Gastrocnemius medialis (tissue), 4 donors: ENCODE data around the gene TEX44. TPM values are rescaled to one million over a fixed set of nuclear protein-coding genes. Genes with fewer than 3 reads are reported as not detected.

Experiments
- ATAC-seq, 2 donors: fragments of 150-250 bp; one replicate each; pipeline ENCODE4 v1.9.1; 2016
- DNase-seq, 2 donors: peaks; one replicate each; pipeline ENCODE4 v3.0.0-alpha.2; 2019
- H3K27ac ChIP-seq, 4 donors: fragments of 200-600 bp; sonication (generic); 1 replicate in 1 of 4; 2 replicates in 3 of 4; pipeline ENCODE4 v1.5.1; 2016 to 2018; ENCODE audit warnings: mild to moderate bottlenecking in 2 of 4, moderate library complexity in 1 of 4
- H3K27me3 ChIP-seq, 3 donors: fragments of 200-600 bp; sonication (generic) in 2 of 3; 1 replicate in 1 of 3; 2 replicates in 2 of 3; pipeline versions ENCODE4 v1.5.1 to v1.6.0; 2016 to 2019; ENCODE audit warnings: mild to moderate bottlenecking in 1 of 3, moderate library complexity in 1 of 3
- H3K36me3 ChIP-seq, 2 donors: fragments of 200-600 bp; sonication (generic) in 1 of 2; one replicate each; pipeline ENCODE4 v1.5.1; 2017 to 2018
- H3K4me1 ChIP-seq, 2 donors: fragments of 200-600 bp; sonication (generic) in 1 of 2; one replicate each; pipeline ENCODE4 v1.5.1; 2016 to 2017; ENCODE audit warnings: mild to moderate bottlenecking in 2 of 2
- H3K4me3 ChIP-seq, 4 donors: fragments of 200-600 bp; sonication (generic) in 3 of 4; 1 replicate in 1 of 4; 2 replicates in 3 of 4; pipeline ENCODE4 v1.5.1; 2016 to 2019; ENCODE audit warnings: mild to moderate bottlenecking in 2 of 4
- H3K9me3 ChIP-seq, 3 donors: fragments of 200-600 bp; sonication (generic) in 2 of 3; 1 replicate in 1 of 3; 2 replicates in 2 of 3; pipeline ENCODE4 v1.5.1; 2016 to 2019
- CTCF ChIP-seq, 5 experiments: fragments of 450-650 bp in 3 of 5; fragments of 200-600 bp in 2 of 5; sonication (generic) in 2 of 5; IDR thresholded peaks in 4 of 5; conservative IDR thresholded peaks in 1 of 5; 1 replicate in 4 of 5; 2 replicates in 1 of 5; pipeline ENCODE4 v1.5.1; 2016 to 2019; ENCODE audit warnings: antibody characterized with exemption in 5 of 5, mild to moderate bottlenecking in 3 of 5, moderate library complexity in 3 of 5
- POLR2A ChIP-seq, 2 donors: fragments of 450-650 bp; IDR thresholded peaks; one replicate each; pipeline ENCODE4 v1.6.1; 2017; ENCODE audit warnings: antibody characterized with exemption in 2 of 2, mild to moderate bottlenecking in 2 of 2, moderate library complexity in 2 of 2
- in situ Hi-C, 4 donors: fragments of 200-750 bp; cut with MboI; loops; one replicate each; pipeline versions ENCODE4 v1.15.0 to v1.8.0; 2017; ENCODE audit warnings: low sequenced_read_pairs in 4 of 4
- intact Hi-C: fragments of 100-400 bp; cut with DNase I; formaldehyde crosslinking; loops from one replicate; pipeline ENCODE4 v1.15.1; 2023; ENCODE audit warnings: low total_unique reads
- total RNA-seq, 4 donors: library from RNA; depleted of rRNA; stranded (reverse); fragments of >200 nt; gene quantifications; one replicate each; pipeline versions ENCODE4 v1.1.0 to v1.2.3, GENCODE V29; 2016

Gene TEX44
- total RNA-seq, 4 donors from 2014 or later = not detected

- in situ Hi-C loops = no loop called here
- intact Hi-C loops = no loop called here
- no peak for ATAC-seq
- TF ChIP-seq CTCF (IDR thresholded peaks at IDR 0.05 in 4 of 5, conservative IDR thresholded peaks at IDR 0.05 in 1 of 5) = no peak
- TF ChIP-seq POLR2A (IDR thresholded peaks at IDR 0.05) = no peak
- Histone ChIP-seq H3K36me3 (no peaks in the 10 kb centered on the region), H3K27ac (no peak overlapping the region), H3K4me1 (peaks cover 0 to 4% of the 10 kb centered on the region in 2 donors), H3K27me3 (no peaks in the 10 kb centered on the region), H3K4me3 (no peak overlapping the region), H3K9me3 (no peaks in the 10 kb centered on the region)
- no peak for DNase-seq
Observed at GRCh38 chr2:231622963-231623362, 30.3 kb downstream of the TEX44 start.

GRCh38 chr2:231626449-231626848 lies 33.8 kb downstream of the TEX44 start:
- Histone ChIP-seq H3K27me3 (no peaks in the 10 kb centered on the region), H3K4me1 (peaks cover 0 to 4% of the 10 kb centered on the region in 2 donors), H3K27ac (no peak overlapping the region), H3K36me3 (no peaks in the 10 kb centered on the region), H3K4me3 (no peak overlapping the region), H3K9me3 (no peaks in the 10 kb centered on the region)
- TF ChIP-seq CTCF (IDR thresholded peaks at IDR 0.05 in 4 of 5, conservative IDR thresholded peaks at IDR 0.05 in 1 of 5) (no peak), POLR2A (IDR thresholded peaks at IDR 0.05) (no peak)
- DNase-seq (no peak), ATAC-seq (no peak)
- intact Hi-C loops = no loop called here
- in situ Hi-C loops = no loop called here

- Histone ChIP-seq H3K27ac (peak overlapping the region; percentile 64 to 86 (median 70)), H3K27me3 (no peaks in the 10 kb centered on the region), H3K4me3 (peak overlapping the region in 2 of 4 donors; percentile 2 to 42)
Observed at GRCh38 chr2:231627384-231628120, 34.9 kb downstream of the TEX44 start.

GRCh38 chr2:231632559-231633142 lies 40.0 kb downstream of the TEX44 start:
- no peak for ATAC-seq
- TF ChIP-seq CTCF (IDR thresholded peaks at IDR 0.05 in 4 of 5, conservative IDR thresholded peaks at IDR 0.05 in 1 of 5) (no peak), POLR2A (IDR thresholded peaks at IDR 0.05) (no peak)
- in situ Hi-C loops (no loop called here), intact Hi-C loops (no loop called here)
- DNase-seq = no peak
- no peaks in the 10 kb centered on the region for H3K36me3 ChIP-seq
- H3K27me3 ChIP-seq = no peaks in the 10 kb centered on the region
- H3K4me1 ChIP-seq = no peaks in the 10 kb centered on the region
- no peaks in the 10 kb centered on the region for H3K9me3 ChIP-seq
- no peak overlapping the region for H3K27ac ChIP-seq
- H3K4me3 ChIP-seq = no peak overlapping the region

More at GRCh38 chr2:231627384-231628120, 34.9 kb downstream of the TEX44 start:
- in situ Hi-C loops (no loop called here), intact Hi-C loops (no loop called here)
- DNase-seq (no peak), ATAC-seq (peak; percentile 52 to 53)
- H3K36me3 ChIP-seq = no peaks in the 10 kb centered on the region
- H3K4me1 ChIP-seq = no peaks in the 10 kb centered on the region
- no peaks in the 10 kb centered on the region for H3K9me3 ChIP-seq
- TF ChIP-seq POLR2A (IDR thresholded peaks at IDR 0.05) = no peak
- TF ChIP-seq CTCF (IDR thresholded peaks at IDR 0.05 in 4 of 5, conservative IDR thresholded peaks at IDR 0.05 in 1 of 5) = no peak
